ENCODE measurements around the gene CPNE7.

- TF ChIP-seq CTCF (IDR thresholded peaks at IDR 0.05) (no peak), POLR2A (IDR thresholded peaks at IDR 0.05) (no peak)
Observed at GRCh38 chr16:89567656-89568594, 7.6 kb upstream of the CPNE7 start.
